B cell (primary cell): Measurements from ENCODE around the gene CD164. TPM values are rescaled to one million over a fixed set of nuclear protein-coding genes. Genes with fewer than 3 reads are reported as not detected.

Experiments used
- ATAC-seq: fragments of 200-7000 bp; cut with Tn5 transposase; one replicate; pipeline ENCODE4 v1.10.0; 2021; ENCODE audit warnings: low read depth, mild to moderate bottlenecking, moderate number of reproducible peaks, moderate library complexity
- CTCF ChIA-PET: fragments of 350-600 bp; sonication (Branson Sonifier 250); formaldehyde crosslinking; loops from one replicate; lab custom pipeline; 2021; ENCODE audit warnings: antibody characterized with exemption, inconsistent platforms; lab: Charles Lee
- POLR2A ChIA-PET: fragments of 350-600 bp; sonication (Branson Sonifier 250); formaldehyde crosslinking; loops from one replicate; lab custom pipeline; 2021; ENCODE audit warnings: antibody characterized with exemption; lab: Charles Lee
- DNase-seq: peaks from one replicate; pipeline ENCODE4 v3.0.0; 2013
- H2AFZ ChIP-seq: 2 replicates; pipeline ENCODE4 v1.6.1; 2012; ENCODE audit warnings: mild to moderate bottlenecking, low read depth, low read length; ENCODE audit not compliant: insufficient read depth, poor library complexity, severe bottlenecking
- H3K27ac ChIP-seq, 2 donors: 1 replicate in 1 of 2; 2 replicates in 1 of 2; pipeline ENCODE4 v1.5.1; 2012 to 2013; ENCODE audit warnings: low read length in 2 of 2, mild to moderate bottlenecking in 2 of 2, moderate library complexity in 1 of 2
- H3K27me3 ChIP-seq, 4 experiments: fragments of 200-600 bp in 1 of 4; sonication (generic) in 1 of 4; replicated peaks in 1 of 4; 1 replicate in 2 of 4; 2 replicates in 2 of 4; pipeline versions ENCODE4 v1.6.1 to v1.7.0; 2013 to 2016; ENCODE audit warnings: low read length in 3 of 4, mild to moderate bottlenecking in 2 of 4, mixed read lengths in 1 of 4, moderate library complexity in 1 of 4; ENCODE audit not compliant: insufficient read depth in 4 of 4, control insufficient read depth in 3 of 4; ENCODE audit errors: control extremely low read depth in 1 of 4
- H3K36me3 ChIP-seq, 2 experiments: replicated peaks in 1 of 2; 1 replicate in 1 of 2; 2 replicates in 1 of 2; pipeline versions ENCODE4 v1.6.1 to v1.7.1; 2013; ENCODE audit warnings: low read length in 1 of 2; ENCODE audit not compliant: insufficient read depth in 2 of 2, control insufficient read depth in 1 of 2; ENCODE audit errors: control extremely low read depth in 1 of 2, extremely low read depth in 1 of 2
- H3K4me1 ChIP-seq, 2 donors: fragments of 200-600 bp in 1 of 2; sonication (generic) in 1 of 2; 1 replicate in 1 of 2; 2 replicates in 1 of 2; pipeline versions ENCODE4 v1.5.1 to v1.6.1; 2013 to 2017; ENCODE audit warnings: low read length in 2 of 2; ENCODE audit not compliant: control insufficient read depth in 2 of 2, insufficient read depth in 2 of 2
- H3K4me2 ChIP-seq: replicated peaks from 2 replicates; pipeline ENCODE3; 2012; ENCODE audit warnings: mild to moderate bottlenecking, low read depth, low read length; ENCODE audit not compliant: poor library complexity, severe bottlenecking
- H3K4me3 ChIP-seq, 5 experiments: fragments of 200-600 bp in 1 of 5; sonication (generic) in 1 of 5; 1 replicate in 3 of 5; 2 replicates in 2 of 5; pipeline versions ENCODE4 v1.5.1 to v1.7.0; 2011 to 2016; ENCODE audit warnings: low read length in 4 of 5, mild to moderate bottlenecking in 4 of 5, low read depth in 2 of 5, control low read depth in 1 of 5, moderate library complexity in 1 of 5; ENCODE audit not compliant: insufficient read depth in 1 of 5; ENCODE audit errors: control extremely low read depth in 1 of 5, extremely low read depth in 1 of 5
- H3K79me2 ChIP-seq: fragments of 200-600 bp; sonication (generic); one replicate; pipeline ENCODE4 v1.6.0; 2016; ENCODE audit warnings: low read length; ENCODE audit not compliant: control insufficient read depth, insufficient read depth
- H3K9ac ChIP-seq: fragments of 200-600 bp; sonication (generic); 2 replicates; pipeline ENCODE4 v1.6.1; 2017; ENCODE audit warnings: mild to moderate bottlenecking, low read length, moderate library complexity
- H3K9me3 ChIP-seq, 3 donors: one replicate each; pipeline versions ENCODE4 v1.6.1 to v1.7.1; 2013; ENCODE audit warnings: low read length in 2 of 3; ENCODE audit not compliant: control insufficient read depth in 2 of 3, insufficient read depth in 1 of 3; ENCODE audit errors: control extremely low read depth in 1 of 3
- H4K20me1 ChIP-seq: 2 replicates; pipeline ENCODE4 v1.6.0; 2012; ENCODE audit warnings: mild to moderate bottlenecking, low read length; ENCODE audit not compliant: insufficient read depth, control insufficient read depth, poor library complexity, severe bottlenecking
- H3K27ac Mint-ChIP-seq: one replicate; pipeline ENCODE4 v1.8.0; 2021; ENCODE audit warnings: mixed read lengths
- H3K27me3 Mint-ChIP-seq: one replicate; pipeline ENCODE4 v1.8.0; 2021; ENCODE audit warnings: mixed read lengths
- H3K4me1 Mint-ChIP-seq: one replicate; pipeline ENCODE4 v1.8.0; 2021; ENCODE audit warnings: mixed read lengths
- H3K4me3 Mint-ChIP-seq: one replicate; pipeline ENCODE4 v1.8.0; 2021; ENCODE audit warnings: mixed read lengths
- H3K9me3 Mint-ChIP-seq: one replicate; pipeline ENCODE4 v1.8.0; 2022; ENCODE audit warnings: mixed read lengths; ENCODE audit not compliant: insufficient read depth
- EZH2 ChIP-seq: IDR thresholded peaks from 2 replicates; pipeline ENCODE4 v1.6.1; 2012; ENCODE audit warnings: borderline replicate concordance, low read depth, mild to moderate bottlenecking, moderate library complexity, low read length; ENCODE audit not compliant: insufficient read depth, poor library complexity, severe bottlenecking
- WGBS: methylation state at CpG from one replicate; pipeline ENCODE4 v1.1.5; 2013; ENCODE audit warnings: missing lambda C conversion rate; ENCODE audit not compliant: insufficient coverage; 5-methylcytosine and 5-hydroxymethylcytosine counted together
- intact Hi-C: fragments of 100-400 bp; cut with micrococcal nuclease; formaldehyde crosslinking; loops from one replicate; pipeline ENCODE4 v1.10.0; 2022
- polyA plus RNA-seq: library from polyadenylated mRNA; depleted of rRNA; stranded (reverse); fragments of >200 nt; gene quantifications from 2 replicates; pipeline ENCODE4 v1.2.3, GENCODE V29; 2012
- total RNA-seq, 2 donors: library from RNA; stranded (reverse); fragments of 120-200 nt in 1 of 2; gene quantifications; 1 replicate in 1 of 2; 2 replicates in 1 of 2; pipeline versions ENCODE4 v1.2.3 to v1.2.4, GENCODE V29; 2013 to 2022
- TF ChIP-seq, protein P1 (sequence below): fragments of 200-600 bp; IDR thresholded peaks from one replicate; pipeline ENCODE4 v1.8.0; 2022; ENCODE audit warnings: antibody characterized with exemption, mild to moderate bottlenecking

CD164 gene
- total and polyA plus RNA-seq, 2 donors (not counting 1 experiment from before 2014, with no cell fraction given) = 63.4 to 184 TPM

DNA sequence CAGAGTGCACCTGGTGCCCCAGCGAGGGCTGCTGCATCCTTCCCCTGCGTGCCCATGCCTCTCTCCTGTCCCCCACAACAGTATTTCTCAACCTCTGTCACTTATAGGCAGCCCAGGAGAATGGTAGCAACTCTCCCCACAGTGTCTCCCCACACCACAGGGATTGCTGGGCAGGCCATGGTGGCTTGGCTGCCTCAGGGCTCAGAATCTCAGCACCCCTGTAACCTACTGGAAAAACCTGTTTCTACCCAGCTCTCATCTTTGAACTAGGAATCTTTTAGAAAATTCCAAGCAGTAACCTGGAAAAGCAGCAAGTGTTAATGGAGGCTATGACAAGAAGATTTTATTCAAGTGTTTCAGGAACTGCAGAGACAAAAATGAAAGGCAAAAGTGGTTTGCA, 38.0 kb downstream of the CD164 start:
- no peaks in the 10 kb centered on the region for H3K27me3 ChIP-seq
- H3K4me3 Mint-ChIP-seq = no peak overlapping the region
- peak overlapping the region; percentile 6 for H3K27ac Mint-ChIP-seq

GRCh38 chr6:109343518-109343917, 38.7 kb downstream of the CD164 start:
- ChIA-PET POLR2A (no interaction called here), CTCF (no interaction called here)
- Mint-ChIP-seq H3K4me3 (no peak overlapping the region), H3K4me1 (no peaks in the 10 kb centered on the region), H3K27me3 (no peaks in the 10 kb centered on the region), H3K9me3 (no peaks in the 10 kb centered on the region), H3K27ac (no peak overlapping the region)
- TF ChIP-seq, protein P1, sequence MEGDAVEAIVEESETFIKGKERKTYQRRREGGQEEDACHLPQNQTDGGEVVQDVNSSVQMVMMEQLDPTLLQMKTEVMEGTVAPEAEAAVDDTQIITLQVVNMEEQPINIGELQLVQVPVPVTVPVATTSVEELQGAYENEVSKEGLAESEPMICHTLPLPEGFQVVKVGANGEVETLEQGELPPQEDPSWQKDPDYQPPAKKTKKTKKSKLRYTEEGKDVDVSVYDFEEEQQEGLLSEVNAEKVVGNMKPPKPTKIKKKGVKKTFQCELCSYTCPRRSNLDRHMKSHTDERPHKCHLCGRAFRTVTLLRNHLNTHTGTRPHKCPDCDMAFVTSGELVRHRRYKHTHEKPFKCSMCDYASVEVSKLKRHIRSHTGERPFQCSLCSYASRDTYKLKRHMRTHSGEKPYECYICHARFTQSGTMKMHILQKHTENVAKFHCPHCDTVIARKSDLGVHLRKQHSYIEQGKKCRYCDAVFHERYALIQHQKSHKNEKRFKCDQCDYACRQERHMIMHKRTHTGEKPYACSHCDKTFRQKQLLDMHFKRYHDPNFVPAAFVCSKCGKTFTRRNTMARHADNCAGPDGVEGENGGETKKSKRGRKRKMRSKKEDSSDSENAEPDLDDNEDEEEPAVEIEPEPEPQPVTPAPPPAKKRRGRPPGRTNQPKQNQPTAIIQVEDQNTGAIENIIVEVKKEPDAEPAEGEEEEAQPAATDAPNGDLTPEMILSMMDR = no peak
- TF ChIP-seq EZH2 = no peak
- Histone ChIP-seq H4K20me1 (no peaks in the 10 kb centered on the region), H3K36me3 (no peaks in the 10 kb centered on the region), H3K27ac (no peak overlapping the region), H3K27me3 (no peaks in the 10 kb centered on the region), H3K79me2 (no peaks in the 10 kb centered on the region), H3K9me3 (no peaks in the 10 kb centered on the region), H3K4me2 (no peak overlapping the region), H3K4me1 (no peaks in the 10 kb centered on the region), H3K4me3 (no peak overlapping the region), H2AFZ (no peak overlapping the region), H3K9ac (no peak overlapping the region)
- intact Hi-C loops = no loop called here
- ATAC-seq = no peak
- DNase-seq = no peak
- 100% methylated on average over 4 of the region's 7 CpGs for WGBS

More for the DNA sequence above, 38.0 kb downstream of the CD164 start:
- Histone ChIP-seq H3K27ac (no peak overlapping the region), H3K9ac (no peak overlapping the region), H3K36me3 (no peaks in the 10 kb centered on the region), H3K79me2 (no peaks in the 10 kb centered on the region), H3K4me3 (no peak overlapping the region), H4K20me1 (no peaks in the 10 kb centered on the region), H2AFZ (no peak overlapping the region), H3K4me1 (no peaks in the 10 kb centered on the region), H3K4me2 (no peak overlapping the region), H3K9me3 (no peaks in the 10 kb centered on the region)
- H3K4me1 Mint-ChIP-seq = no peaks in the 10 kb centered on the region
- ChIA-PET POLR2A (no interaction called here), CTCF (no interaction called here)
- intact Hi-C loops = no loop called here
- ATAC-seq (no peak), DNase-seq (no peak)
- no peaks in the 10 kb centered on the region for H3K27me3 Mint-ChIP-seq
- H3K9me3 Mint-ChIP-seq = no peaks in the 10 kb centered on the region
- TF ChIP-seq, protein P1 = no peak
- TF ChIP-seq EZH2 = no peak
- WGBS = 71% methylated on average over 2 of the region's 2 CpGs
